Gastrocnemius medialis (tissue), 4 donors: Measurements from ENCODE around the gene ZNF668. TPM values are rescaled to one million over a fixed set of nuclear protein-coding genes. Genes with fewer than 3 reads are reported as not detected.

Experiments used
- ATAC-seq, 2 donors: fragments of 150-250 bp; one replicate each; pipeline ENCODE4 v1.9.1; 2016
- DNase-seq, 2 donors: peaks; one replicate each; pipeline ENCODE4 v3.0.0-alpha.2; 2019
- H3K27ac ChIP-seq, 4 donors: fragments of 200-600 bp; sonication (generic); 1 replicate in 1 of 4; 2 replicates in 3 of 4; pipeline ENCODE4 v1.5.1; 2016 to 2018; ENCODE audit warnings: mild to moderate bottlenecking in 2 of 4, moderate library complexity in 1 of 4
- H3K27me3 ChIP-seq, 3 donors: fragments of 200-600 bp; sonication (generic) in 2 of 3; 1 replicate in 1 of 3; 2 replicates in 2 of 3; pipeline versions ENCODE4 v1.5.1 to v1.6.0; 2016 to 2019; ENCODE audit warnings: mild to moderate bottlenecking in 1 of 3, moderate library complexity in 1 of 3
- H3K36me3 ChIP-seq, 2 donors: fragments of 200-600 bp; sonication (generic) in 1 of 2; one replicate each; pipeline ENCODE4 v1.5.1; 2017 to 2018
- H3K4me1 ChIP-seq, 2 donors: fragments of 200-600 bp; sonication (generic) in 1 of 2; one replicate each; pipeline ENCODE4 v1.5.1; 2016 to 2017; ENCODE audit warnings: mild to moderate bottlenecking in 2 of 2
- H3K4me3 ChIP-seq, 4 donors: fragments of 200-600 bp; sonication (generic) in 3 of 4; 1 replicate in 1 of 4; 2 replicates in 3 of 4; pipeline ENCODE4 v1.5.1; 2016 to 2019; ENCODE audit warnings: mild to moderate bottlenecking in 2 of 4
- H3K9me3 ChIP-seq, 3 donors: fragments of 200-600 bp; sonication (generic) in 2 of 3; 1 replicate in 1 of 3; 2 replicates in 2 of 3; pipeline ENCODE4 v1.5.1; 2016 to 2019
- POLR2A ChIP-seq, 2 donors: fragments of 450-650 bp; IDR thresholded peaks; one replicate each; pipeline ENCODE4 v1.6.1; 2017; ENCODE audit warnings: antibody characterized with exemption in 2 of 2, mild to moderate bottlenecking in 2 of 2, moderate library complexity in 2 of 2
- in situ Hi-C, 4 donors: fragments of 200-750 bp; cut with MboI; loops; one replicate each; pipeline versions ENCODE4 v1.15.0 to v1.8.0; 2017; ENCODE audit warnings: low sequenced_read_pairs in 4 of 4
- intact Hi-C: fragments of 100-400 bp; cut with DNase I; formaldehyde crosslinking; loops from one replicate; pipeline ENCODE4 v1.15.1; 2023; ENCODE audit warnings: low total_unique reads
- total RNA-seq, 4 donors: library from RNA; depleted of rRNA; stranded (reverse); fragments of >200 nt; gene quantifications; one replicate each; pipeline versions ENCODE4 v1.1.0 to v1.2.3, GENCODE V29; 2016
- TF ChIP-seq, protein P1 (sequence below), 5 experiments: fragments of 450-650 bp in 3 of 5; fragments of 200-600 bp in 2 of 5; sonication (generic) in 2 of 5; IDR thresholded peaks in 4 of 5; conservative IDR thresholded peaks in 1 of 5; 1 replicate in 4 of 5; 2 replicates in 1 of 5; pipeline ENCODE4 v1.5.1; 2016 to 2019; ENCODE audit warnings: antibody characterized with exemption in 5 of 5, mild to moderate bottlenecking in 3 of 5, moderate library complexity in 3 of 5

ZNF668 gene
- total RNA-seq, 4 donors from 2014 or later: 6.6 to 16.0 (median 11.0) TPM

DNA sequence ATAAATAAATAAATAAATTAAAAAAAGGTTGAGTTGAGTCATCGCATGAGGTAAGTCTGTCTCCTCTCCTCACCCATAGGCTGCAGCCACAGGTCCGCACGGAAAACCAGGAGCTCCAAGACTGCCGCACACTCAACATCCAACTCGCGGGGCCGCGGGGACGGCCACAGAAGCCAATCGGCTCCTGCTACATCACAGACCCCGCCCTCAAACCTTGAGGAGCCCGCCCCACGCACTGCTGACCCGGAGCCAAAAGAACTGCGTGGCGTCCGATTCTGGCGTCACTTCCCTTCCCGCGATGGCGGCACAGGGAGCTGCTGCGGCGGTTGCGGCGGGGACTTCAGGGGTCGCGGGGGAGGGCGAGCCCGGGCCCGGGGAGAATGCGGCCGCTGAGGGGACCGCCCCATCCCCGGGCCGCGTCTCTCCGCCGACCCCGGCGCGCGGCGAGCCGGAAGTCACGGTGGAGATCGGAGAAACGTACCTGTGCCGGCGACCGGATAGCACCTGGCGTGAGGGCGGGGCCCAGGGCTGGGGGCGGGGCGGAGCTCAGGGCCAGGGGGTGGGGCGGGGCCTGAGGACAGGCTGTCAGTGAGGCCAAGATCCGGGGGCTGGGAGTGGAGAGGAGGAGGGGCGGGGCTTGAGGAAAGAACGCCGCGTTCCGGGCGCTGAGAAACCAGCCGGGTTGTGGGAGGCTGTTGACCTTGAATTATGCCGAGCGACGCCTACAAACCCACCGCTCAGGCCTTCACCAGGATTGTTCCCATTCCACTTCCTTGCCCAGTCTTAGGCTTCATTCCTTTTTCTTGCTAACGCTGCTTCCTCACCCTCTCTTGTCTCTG lies 43.6 kb upstream of the ZNF668 start, which contains the start of gene KAT8:
Gene KAT8 (plus strand): TSS at position 281 of the 839 bp plus-strand sequence. CDS start 18 bp downstream, at position 299.
- Histone ChIP-seq H3K4me3 (peak within 1 kb of the TSS; percentile 69 to 82 (median 71)), H3K27me3 (no peaks in the 10 kb centered on the region), H3K9me3 (no peaks in the 10 kb centered on the region), H3K36me3 (peaks cover 0 to 38% of the 10 kb centered on the region in 2 donors), H3K27ac (peak within 1 kb of the TSS; percentile 88 to 100 (median 96)), H3K4me1 (peaks cover 32% of the 10 kb centered on the region in 2 donors)
- ATAC-seq (peak; percentile 82 to 92), DNase-seq (peak; percentile 98)
- in situ Hi-C loops (no loop called here), intact Hi-C loops (loop anchor here (1.0 kb wide), 2 partner anchors 21 to 25 kb away; no protein-coding TSS in a partner anchor)
- TF ChIP-seq, protein P1, sequence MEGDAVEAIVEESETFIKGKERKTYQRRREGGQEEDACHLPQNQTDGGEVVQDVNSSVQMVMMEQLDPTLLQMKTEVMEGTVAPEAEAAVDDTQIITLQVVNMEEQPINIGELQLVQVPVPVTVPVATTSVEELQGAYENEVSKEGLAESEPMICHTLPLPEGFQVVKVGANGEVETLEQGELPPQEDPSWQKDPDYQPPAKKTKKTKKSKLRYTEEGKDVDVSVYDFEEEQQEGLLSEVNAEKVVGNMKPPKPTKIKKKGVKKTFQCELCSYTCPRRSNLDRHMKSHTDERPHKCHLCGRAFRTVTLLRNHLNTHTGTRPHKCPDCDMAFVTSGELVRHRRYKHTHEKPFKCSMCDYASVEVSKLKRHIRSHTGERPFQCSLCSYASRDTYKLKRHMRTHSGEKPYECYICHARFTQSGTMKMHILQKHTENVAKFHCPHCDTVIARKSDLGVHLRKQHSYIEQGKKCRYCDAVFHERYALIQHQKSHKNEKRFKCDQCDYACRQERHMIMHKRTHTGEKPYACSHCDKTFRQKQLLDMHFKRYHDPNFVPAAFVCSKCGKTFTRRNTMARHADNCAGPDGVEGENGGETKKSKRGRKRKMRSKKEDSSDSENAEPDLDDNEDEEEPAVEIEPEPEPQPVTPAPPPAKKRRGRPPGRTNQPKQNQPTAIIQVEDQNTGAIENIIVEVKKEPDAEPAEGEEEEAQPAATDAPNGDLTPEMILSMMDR (IDR thresholded peaks at IDR 0.05 in 4 of 5, conservative IDR thresholded peaks at IDR 0.05 in 1 of 5): no peak
- TF ChIP-seq POLR2A (IDR thresholded peaks at IDR 0.05): peak; percentile 90 to 93

GRCh38 chr16:31114468-31114867 lies 40.4 kb upstream of the ZNF668 start:
- no peak for ATAC-seq
- H3K9me3 ChIP-seq: no peaks in the 10 kb centered on the region
- peak overlapping the region; percentile 66 to 96 (median 84) for H3K27ac ChIP-seq
- in situ Hi-C loops (no loop called here), intact Hi-C loops (no loop called here)
- TF ChIP-seq, protein P1 (IDR thresholded peaks at IDR 0.05 in 4 of 5, conservative IDR thresholded peaks at IDR 0.05 in 1 of 5): no peak
- TF ChIP-seq POLR2A (IDR thresholded peaks at IDR 0.05): no peak
- H3K4me1 ChIP-seq: peaks cover 47 to 52% of the 10 kb centered on the region in 2 donors
- no peaks in the 10 kb centered on the region for H3K27me3 ChIP-seq
- DNase-seq: no peak
- no peak overlapping the region for H3K4me3 ChIP-seq
- H3K36me3 ChIP-seq: peaks cover 0 to 36% of the 10 kb centered on the region in 2 donors

GRCh38 chr16:31113121-31114120 lies 39.4 kb upstream of the ZNF668 start:
- no peak for ATAC-seq
- H3K4me3 ChIP-seq: no peak overlapping the region
- no peaks in the 10 kb centered on the region for H3K9me3 ChIP-seq
- H3K27me3 ChIP-seq: no peaks in the 10 kb centered on the region
- DNase-seq: peak in 1 of 2 donors; percentile 46
- H3K4me1 ChIP-seq: peaks cover 45 to 53% of the 10 kb centered on the region in 2 donors
- peak overlapping the region; percentile 66 to 96 (median 84) for H3K27ac ChIP-seq
- TF ChIP-seq POLR2A (IDR thresholded peaks at IDR 0.05): no peak
- TF ChIP-seq, protein P1 (IDR thresholded peaks at IDR 0.05 in 4 of 5, conservative IDR thresholded peaks at IDR 0.05 in 1 of 5): no peak
- H3K36me3 ChIP-seq: peaks cover 0 to 31% of the 10 kb centered on the region in 2 donors
- in situ Hi-C loops: no loop called here
- intact Hi-C loops: no loop called here

DNA sequence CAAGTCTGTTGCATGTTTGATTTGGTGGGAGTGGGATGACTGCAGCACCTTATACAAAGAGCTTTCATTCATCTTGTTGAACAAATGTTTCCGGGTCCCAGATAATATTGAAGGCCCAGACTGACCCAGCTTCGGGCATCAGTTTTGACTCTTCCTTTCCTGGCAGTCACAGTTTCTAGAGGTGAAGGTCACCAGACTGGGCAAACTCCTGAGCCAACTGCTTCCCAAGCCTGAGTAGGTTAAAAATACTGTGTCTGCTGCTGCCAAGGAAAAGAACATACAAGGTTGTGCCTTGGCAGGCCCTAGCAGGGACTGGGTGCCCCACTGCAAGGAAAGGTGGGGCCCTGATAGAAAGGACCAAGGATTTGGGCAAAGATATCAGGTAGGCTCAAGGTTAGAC lies 38.7 kb upstream of the ZNF668 start:
- H3K27me3 ChIP-seq: no peaks in the 10 kb centered on the region
- in situ Hi-C loops (no loop called here), intact Hi-C loops (no loop called here)
- peak overlapping the region; percentile 66 to 96 (median 84) for H3K27ac ChIP-seq
- no peaks in the 10 kb centered on the region for H3K9me3 ChIP-seq
- ATAC-seq (peak; percentile 48 to 74), DNase-seq (peak; percentile 42 to 82)
- H3K4me1 ChIP-seq: peaks cover 45 to 48% of the 10 kb centered on the region in 2 donors
- H3K4me3 ChIP-seq: no peak overlapping the region
- TF ChIP-seq, protein P1 (IDR thresholded peaks at IDR 0.05 in 4 of 5, conservative IDR thresholded peaks at IDR 0.05 in 1 of 5): no peak
- TF ChIP-seq POLR2A (IDR thresholded peaks at IDR 0.05): no peak
- H3K36me3 ChIP-seq: peaks cover 0 to 31% of the 10 kb centered on the region in 2 donors
